H9 (cell line): Measurements from ENCODE around the gene ATRN. TPM values are rescaled to one million over a fixed set of nuclear protein-coding genes. Genes with fewer than 3 reads are reported as not detected.

Experiments
- DNase-seq: peaks from one replicate; pipeline ENCODE4 v3.0.0-alpha.2; 2017
- H2AFZ ChIP-seq: one replicate; pipeline ENCODE4 v1.6.1; 2013; ENCODE audit warnings: mild to moderate bottlenecking, low read length, control low read depth, moderate library complexity
- H2AK5ac ChIP-seq: 2 replicates; pipeline ENCODE4 v1.6.1; 2013; ENCODE audit warnings: low read length, control low read depth, mixed read lengths; ENCODE audit not compliant: insufficient read length
- H2BK120ac ChIP-seq: one replicate; pipeline ENCODE4 v1.6.1; 2013; ENCODE audit warnings: low read depth, mild to moderate bottlenecking, low read length, control low read depth, inconsistent platforms; ENCODE audit not compliant: poor library complexity, severe bottlenecking
- H2BK12ac ChIP-seq: 2 replicates; pipeline ENCODE4 v1.6.1; 2013; ENCODE audit warnings: low read length, control low read depth, mixed read lengths, low read depth; ENCODE audit not compliant: insufficient read length
- H2BK15ac ChIP-seq: 2 replicates; pipeline ENCODE4 v1.6.1; 2013; ENCODE audit warnings: low read depth, low read length, control low read depth
- H2BK20ac ChIP-seq: one replicate; pipeline ENCODE4 v1.6.1; 2013; ENCODE audit warnings: low read depth, mild to moderate bottlenecking, low read length, control low read depth, inconsistent platforms; ENCODE audit not compliant: poor library complexity, severe bottlenecking
- H2BK5ac ChIP-seq: 2 replicates; pipeline ENCODE4 v1.6.1; 2013; ENCODE audit warnings: low read length, control low read depth, mixed read lengths; ENCODE audit not compliant: insufficient read length
- H3K14ac ChIP-seq: 2 replicates; pipeline ENCODE4 v1.6.1; 2013; ENCODE audit warnings: low read length, control low read depth; ENCODE audit not compliant: insufficient read depth
- H3K18ac ChIP-seq: 2 replicates; pipeline ENCODE4 v1.6.1; 2013; ENCODE audit warnings: low read depth, mild to moderate bottlenecking, mixed read lengths, low read length, control low read depth; ENCODE audit not compliant: insufficient read length
- H3K23ac ChIP-seq: 2 replicates; pipeline ENCODE4 v1.6.1; 2013; ENCODE audit warnings: low read length, control low read depth, mixed read lengths, low read depth; ENCODE audit not compliant: insufficient read length
- H3K23me2 ChIP-seq: 2 replicates; pipeline ENCODE4 v1.6.1; 2013; ENCODE audit warnings: low read depth, mild to moderate bottlenecking, mixed read lengths, low read length, control low read depth; ENCODE audit not compliant: insufficient read length, poor library complexity, severe bottlenecking
- H3K27ac ChIP-seq: 2 replicates; pipeline ENCODE4 v1.5.1; 2013; ENCODE audit warnings: low read length, control low read depth, mixed read lengths, low read depth; ENCODE audit not compliant: insufficient read length
- H3K27me3 ChIP-seq: 2 replicates; pipeline ENCODE4 v1.6.1; 2013; ENCODE audit warnings: low read length, control low read depth, inconsistent platforms; ENCODE audit not compliant: insufficient read depth
- H3K4ac ChIP-seq: 2 replicates; pipeline ENCODE4 v1.6.1; 2013; ENCODE audit warnings: low read depth, mild to moderate bottlenecking, control low read depth, inconsistent platforms, low read length, moderate library complexity
- H3K4me1 ChIP-seq: 2 replicates; pipeline ENCODE4 v1.6.1; 2013; ENCODE audit warnings: low read length, control low read depth, inconsistent platforms; ENCODE audit not compliant: insufficient read depth
- H3K4me2 ChIP-seq: 2 replicates; pipeline ENCODE4 v1.6.1; 2013; ENCODE audit warnings: low read length, control low read depth, mixed read lengths; ENCODE audit not compliant: insufficient read length, insufficient read depth
- H3K56ac ChIP-seq: 2 replicates; pipeline ENCODE4 v1.6.1; 2013; ENCODE audit warnings: low read depth, mild to moderate bottlenecking, mixed read lengths, low read length, control low read depth; ENCODE audit not compliant: insufficient read length
- H3K79me1 ChIP-seq: 2 replicates; pipeline ENCODE4 v1.6.1; 2013; ENCODE audit warnings: low read depth, mild to moderate bottlenecking, moderate library complexity, low read length, control low read depth, inconsistent platforms; ENCODE audit not compliant: insufficient read depth, poor library complexity, severe bottlenecking
- H3K79me2 ChIP-seq: 2 replicates; pipeline ENCODE4 v1.6.1; 2013; ENCODE audit warnings: low read length, control low read depth, inconsistent platforms; ENCODE audit not compliant: insufficient read depth
- H3K9ac ChIP-seq: 2 replicates; pipeline ENCODE4 v1.6.1; 2013; ENCODE audit warnings: low read length, control low read depth, mixed read lengths; ENCODE audit not compliant: insufficient read length; ENCODE audit errors: extremely low read depth
- H3K9me3 ChIP-seq: one replicate; pipeline ENCODE4 v1.6.1; 2013; ENCODE audit warnings: low read depth, low read length, inconsistent platforms; ENCODE audit not compliant: control insufficient read depth
- H3T11ph ChIP-seq: one replicate; pipeline ENCODE4 v1.6.1; 2013; ENCODE audit warnings: mild to moderate bottlenecking, low read length, control low read depth, inconsistent platforms
- H4K20me1 ChIP-seq: one replicate; pipeline ENCODE4 v1.6.1; 2013; ENCODE audit not compliant: control insufficient read depth, insufficient read length, insufficient read depth
- H4K5ac ChIP-seq: 2 replicates; pipeline ENCODE4 v1.6.1; 2013; ENCODE audit warnings: low read depth, mild to moderate bottlenecking, mixed read lengths, low read length, control low read depth; ENCODE audit not compliant: insufficient read length
- H4K8ac ChIP-seq: replicated peaks from 2 replicates; pipeline ENCODE4 v1.6.1; 2013; ENCODE audit warnings: low read length, control low read depth, mixed read lengths, low read depth; ENCODE audit not compliant: insufficient read length
- H4K91ac ChIP-seq: 2 replicates; pipeline ENCODE4 v1.6.1; 2013; ENCODE audit warnings: low read depth, mild to moderate bottlenecking, moderate library complexity, mixed read lengths, low read length, control low read depth; ENCODE audit not compliant: insufficient read length
- H3K27ac Mint-ChIP-seq, 3 experiments: 2 replicates in 2 of 3; 3 replicates in 1 of 3; pipeline ENCODE4 v1.8.0; 2020 to 2021; ENCODE audit warnings: mixed read lengths in 3 of 3, mild to moderate bottlenecking in 1 of 3, moderate library complexity in 1 of 3
- H3K27me3 Mint-ChIP-seq: 2 replicates; pipeline ENCODE4 v1.8.0; 2021; ENCODE audit warnings: low read depth, mild to moderate bottlenecking, moderate library complexity, mixed read lengths
- H3K36me3 Mint-ChIP-seq, 3 experiments: 2 replicates in 2 of 3; 3 replicates in 1 of 3; pipeline ENCODE4 v1.8.0; 2020 to 2021; ENCODE audit warnings: low read depth in 3 of 3, mixed read lengths in 3 of 3; ENCODE audit not compliant: insufficient read depth in 1 of 3
- H3K4me1 Mint-ChIP-seq, 2 experiments: 2 replicates each; pipeline ENCODE4 v1.8.0; 2020; ENCODE audit warnings: mixed read lengths in 2 of 2
- H3K4me3 Mint-ChIP-seq, 2 experiments: 2 replicates in 1 of 2; 3 replicates in 1 of 2; pipeline ENCODE4 v1.8.0; 2020 to 2021; ENCODE audit warnings: mild to moderate bottlenecking in 2 of 2, mixed read lengths in 2 of 2, moderate library complexity in 1 of 2
- H3K9me3 Mint-ChIP-seq, 2 experiments: 2 replicates in 1 of 2; 3 replicates in 1 of 2; pipeline ENCODE4 v1.8.0; 2020; ENCODE audit warnings: mild to moderate bottlenecking in 2 of 2, mixed read lengths in 2 of 2, moderate library complexity in 1 of 2
- WGBS: extraction: QIAGEN DNeasy Blood & Tissue Kit; methylation state at CpG from one replicate; pipeline ENCODE4 v1.1.7; 2013; ENCODE audit warnings: missing lambda C conversion rate, low lambda C conversion rate, mixed read lengths; ENCODE audit not compliant: insufficient read length; ENCODE audit errors: extremely low coverage; 5-methylcytosine and 5-hydroxymethylcytosine counted together
- total RNA-seq: library from RNA; stranded (reverse); gene quantifications from 2 replicates; pipeline ENCODE4 v1.2.1, GENCODE V29; 2021
- TF ChIP-seq, protein P1 (sequence below): fragments of 200-600 bp; sonication (generic); conservative IDR thresholded peaks from 3 replicates; pipeline ENCODE4 v1.8.0; 2021; ENCODE audit warnings: antibody characterized with exemption, mild to moderate bottlenecking

The ATRN gene
- total RNA-seq, 1 experiment from 2014 or later: 23.1 TPM

DNA sequence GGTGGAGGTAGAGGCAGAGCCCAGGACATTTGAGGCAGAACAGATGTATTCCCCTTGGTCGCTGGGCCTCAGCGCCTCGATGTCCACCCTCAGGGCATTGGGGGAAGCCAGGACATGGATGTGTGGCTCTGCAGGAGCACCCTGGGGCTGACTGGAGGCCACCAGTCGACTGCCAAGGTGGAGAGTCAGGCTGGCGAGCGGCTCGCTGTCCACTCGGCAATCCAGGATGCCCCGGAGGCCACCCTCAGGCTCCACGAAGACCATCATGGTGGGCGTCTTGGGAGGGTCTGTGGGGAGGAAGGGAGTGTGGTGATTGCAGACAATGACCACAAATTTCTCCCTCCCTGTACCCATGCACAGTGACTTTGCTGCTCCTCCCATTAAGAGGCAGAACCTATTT lies 219.2 kb downstream of the ATRN start:
- no peak overlapping the region for H3K56ac ChIP-seq
- H2BK120ac ChIP-seq: no peak overlapping the region
- no peaks in the 10 kb centered on the region for H4K20me1 ChIP-seq
- no peak overlapping the region for H2AFZ ChIP-seq
- H2BK12ac ChIP-seq: no peak overlapping the region
- no peak overlapping the region for H2BK20ac ChIP-seq
- no peaks in the 10 kb centered on the region for H3K27me3 ChIP-seq
- H3T11ph ChIP-seq: no peak overlapping the region
- H3K14ac ChIP-seq: no peak overlapping the region
- no peak overlapping the region for H3K23ac ChIP-seq
- H3K27ac Mint-ChIP-seq: no peak overlapping the region
- H4K8ac ChIP-seq: no peak overlapping the region
- no peak overlapping the region for H2BK5ac ChIP-seq
- no peak for DNase-seq
- no peak overlapping the region for H3K4me3 Mint-ChIP-seq
- peaks cover 6 to 11% of the 10 kb centered on the region in 2 experiments for H3K4me1 Mint-ChIP-seq
- H2AK5ac ChIP-seq: no peak overlapping the region
- no peak overlapping the region for H3K4me2 ChIP-seq
- H3K9ac ChIP-seq: no peak overlapping the region
- no CpG with 5 or more reads among the region's 11 CpGs for WGBS
- no peaks in the 10 kb centered on the region for H3K79me2 ChIP-seq
- no peak overlapping the region for H2BK15ac ChIP-seq
- no peak overlapping the region for H4K91ac ChIP-seq
- no peak overlapping the region for H3K27ac ChIP-seq
- no peak overlapping the region for H3K4ac ChIP-seq
- H3K79me1 ChIP-seq: no peaks in the 10 kb centered on the region
- H4K5ac ChIP-seq: no peak overlapping the region
- H3K9me3 Mint-ChIP-seq: no peaks in the 10 kb centered on the region
- TF ChIP-seq, protein P1, sequence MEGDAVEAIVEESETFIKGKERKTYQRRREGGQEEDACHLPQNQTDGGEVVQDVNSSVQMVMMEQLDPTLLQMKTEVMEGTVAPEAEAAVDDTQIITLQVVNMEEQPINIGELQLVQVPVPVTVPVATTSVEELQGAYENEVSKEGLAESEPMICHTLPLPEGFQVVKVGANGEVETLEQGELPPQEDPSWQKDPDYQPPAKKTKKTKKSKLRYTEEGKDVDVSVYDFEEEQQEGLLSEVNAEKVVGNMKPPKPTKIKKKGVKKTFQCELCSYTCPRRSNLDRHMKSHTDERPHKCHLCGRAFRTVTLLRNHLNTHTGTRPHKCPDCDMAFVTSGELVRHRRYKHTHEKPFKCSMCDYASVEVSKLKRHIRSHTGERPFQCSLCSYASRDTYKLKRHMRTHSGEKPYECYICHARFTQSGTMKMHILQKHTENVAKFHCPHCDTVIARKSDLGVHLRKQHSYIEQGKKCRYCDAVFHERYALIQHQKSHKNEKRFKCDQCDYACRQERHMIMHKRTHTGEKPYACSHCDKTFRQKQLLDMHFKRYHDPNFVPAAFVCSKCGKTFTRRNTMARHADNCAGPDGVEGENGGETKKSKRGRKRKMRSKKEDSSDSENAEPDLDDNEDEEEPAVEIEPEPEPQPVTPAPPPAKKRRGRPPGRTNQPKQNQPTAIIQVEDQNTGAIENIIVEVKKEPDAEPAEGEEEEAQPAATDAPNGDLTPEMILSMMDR: no peak
- H3K36me3 Mint-ChIP-seq: no peaks in the 10 kb centered on the region
- no peaks in the 10 kb centered on the region for H3K23me2 ChIP-seq
- no peaks in the 10 kb centered on the region for H3K9me3 ChIP-seq
- no peak overlapping the region for H3K18ac ChIP-seq
- H3K27me3 Mint-ChIP-seq: peaks cover 19% of the 10 kb centered on the region
- peaks cover 2% of the 10 kb centered on the region; the same call in 1 of the 2 replicates for H3K4me1 ChIP-seq
